Measurements from ENCODE around the gene GTSE1. TPM values are rescaled to one million over a fixed set of nuclear protein-coding genes. Genes with fewer than 3 reads are reported as not detected.

GTSE1 gene
- polyA plus RNA-seq, 3 donors = 0.04 TPM; not detected in 2

- no peak overlapping the region for H3K4me3 Mint-ChIP-seq
- Histone ChIP-seq H3K9ac (ENCODE audit: insufficient read depth, low read length, poor library complexity, severe bottlenecking) (no peak overlapping the region), H3K79me2 (ENCODE audit: insufficient read depth, low read length) (peaks cover 4% of the 10 kb centered on the region), H3K4me2 (replicated peaks; ENCODE audit: extremely low read depth, low read length, poor library complexity, severe bottlenecking) (no peak overlapping the region), H3K27ac (ENCODE audit: low read depth in 1 of 2, low read length in 2 of 2) (no peak overlapping the region), H3K27me3 (ENCODE audit: control insufficient read depth in 2 of 2, insufficient read depth in 2 of 2, low read length in 2 of 2) (no peaks in the 10 kb centered on the region), H3K9me3 (replicated peaks in 1 of 2; ENCODE audit: control insufficient read depth in 1 of 2, insufficient read depth in 1 of 2, low read length in 2 of 2) (no peaks in the 10 kb centered on the region), H3K4me3 (replicated peaks in 1 of 3; ENCODE audit: low read depth in 2 of 3, low read length in 3 of 3) (no peak overlapping the region), H2AFZ (ENCODE audit: insufficient read depth, low read depth, low read length, poor library complexity, severe bottlenecking) (no peak overlapping the region), H4K20me1 (ENCODE audit: insufficient read depth, low read length) (no peaks in the 10 kb centered on the region), H3K36me3 (replicated peaks in 1 of 2; ENCODE audit: control insufficient read depth in 1 of 2, insufficient read depth in 2 of 2, low read length in 2 of 2) (peaks cover 9 to 24% of the 10 kb centered on the region in 2 donors), H3K4me1 (ENCODE audit: control insufficient read depth in 1 of 2, insufficient read depth in 2 of 2, low read length in 2 of 2) (peaks cover 18 to 24% of the 10 kb centered on the region in 2 donors)
- peaks cover 0 to 3% (median 0%) of the 10 kb centered on the region in 7 donors for H3K9me3 Mint-ChIP-seq
- WGBS (ENCODE audit: insufficient coverage) = 90% methylated on average over 2 of the region's 2 CpGs
- peaks cover 0 to 2% (median 0%) of the 10 kb centered on the region in 3 donors for H3K27me3 Mint-ChIP-seq (ENCODE audit: low read depth in 3 of 3)
- peaks cover 22 to 23% of the 10 kb centered on the region in 2 donors for H3K36me3 Mint-ChIP-seq
- no peak for TF ChIP-seq CTCF (IDR thresholded peaks at IDR 0.05)
- no peak for DNase-seq
- peaks cover 23% of the 10 kb centered on the region for H3K4me1 Mint-ChIP-seq
- H3K27ac Mint-ChIP-seq = no peak overlapping the region
- intact Hi-C loops (cut with micrococcal nuclease) = no loop called here
Measured at GRCh38 chr22:46247443-46247975, 49.2 kb upstream of the GTSE1 start.

- H3K4me3 Mint-ChIP-seq = peak within 1 kb of the TSS; percentile 89 to 93
- Histone ChIP-seq H3K9me3 (replicated peaks in 1 of 2; ENCODE audit: control insufficient read depth in 1 of 2, insufficient read depth in 1 of 2, low read length in 2 of 2) (no peaks in the 10 kb centered on the region), H4K20me1 (ENCODE audit: insufficient read depth, low read length) (no peaks in the 10 kb centered on the region), H3K4me1 (ENCODE audit: control insufficient read depth in 1 of 2, insufficient read depth in 2 of 2, low read length in 2 of 2) (peaks cover 14 to 19% of the 10 kb centered on the region in 2 donors), H3K4me2 (replicated peaks; ENCODE audit: extremely low read depth, low read length, poor library complexity, severe bottlenecking) (peak within 1 kb of the TSS; percentile 91), H3K79me2 (ENCODE audit: insufficient read depth, low read length) (peaks cover 4% of the 10 kb centered on the region), H3K27ac (ENCODE audit: low read depth in 1 of 2, low read length in 2 of 2) (peak within 1 kb of the TSS; percentile 61 to 81), H3K27me3 (ENCODE audit: control insufficient read depth in 2 of 2, insufficient read depth in 2 of 2, low read length in 2 of 2) (no peaks in the 10 kb centered on the region), H3K4me3 (replicated peaks in 1 of 3; ENCODE audit: low read depth in 2 of 3, low read length in 3 of 3) (peak within 1 kb of the TSS; percentile 58 to 88 (median 67)), H3K36me3 (replicated peaks in 1 of 2; ENCODE audit: control insufficient read depth in 1 of 2, insufficient read depth in 2 of 2, low read length in 2 of 2) (peaks cover 0 to 1% of the 10 kb centered on the region in 2 donors), H3K9ac (ENCODE audit: insufficient read depth, low read length, poor library complexity, severe bottlenecking) (peak within 1 kb of the TSS; percentile 77), H2AFZ (ENCODE audit: insufficient read depth, low read depth, low read length, poor library complexity, severe bottlenecking) (peak within 1 kb of the TSS; percentile 95)
- H3K36me3 Mint-ChIP-seq = peaks cover 7 to 9% of the 10 kb centered on the region in 2 donors
- DNase-seq = peak; percentile 77 to 84 (median 82)
- H3K4me1 Mint-ChIP-seq = peaks cover 26% of the 10 kb centered on the region
- intact Hi-C loops (cut with micrococcal nuclease) = loop anchor here in 1 of 2 donors (5.0 kb wide), 1 partner anchor 98 kb away; the partner anchor contains the start of gene PPARA
- WGBS (ENCODE audit: insufficient coverage) = under 1% methylated on average over 89 of the region's 89 CpGs
- peaks cover 0 to 4% (median 0%) of the 10 kb centered on the region in 3 donors for H3K27me3 Mint-ChIP-seq (ENCODE audit: low read depth in 3 of 3)
- peaks cover 0 to 5% (median 0%) of the 10 kb centered on the region in 7 donors for H3K9me3 Mint-ChIP-seq
- TF ChIP-seq CTCF (IDR thresholded peaks at IDR 0.05) = no peak
- peak within 1 kb of the TSS; percentile 33 to 84 (median 72) for H3K27ac Mint-ChIP-seq
Measured at GRCh38 chr22:46250035-46250782, 46.5 kb upstream of the GTSE1 start, which contains the start of gene CDPF1. TSS of gene CDPF1 (minus strand) at chr22:46250293. CDS start at chr22:46248284, 2,009 bp downstream.
